Endometrium (tissue), 2 donors: Measurements from ENCODE around the gene NFIC.
"Not testable (repeated sequence)": the region's sequence is repeated elsewhere in the genome, so short reads cannot be mapped to it uniquely, and the experiment has no call there.

ENCODE experiments used
- FAIRE-seq: peaks from 2 replicates; lab custom pipeline; 2012; peaks lifted over from hg19 to GRCh38; lab: Jason Lieb, UNC
- donor health status: control.
- donor health status: control.

The NFIC gene

GRCh38 chr19:3398900-3399278 is 32.5 kb downstream of the NFIC start:
- no peak for FAIRE-seq

- not testable (repeated sequence) for FAIRE-seq
Observed at GRCh38 chr19:3399311-3399710, 32.9 kb downstream of the NFIC start.

GRCh38 chr19:3401004-3401768 is 34.8 kb downstream of the NFIC start:
- FAIRE-seq = no peak

- no peak for FAIRE-seq
Observed at GRCh38 chr19:3402631-3403443, 36.5 kb downstream of the NFIC start.

- FAIRE-seq = no peak
Observed at GRCh38 chr19:3403489-3404323, 37.3 kb downstream of the NFIC start.

GRCh38 chr19:3404324-3405260 is 38.2 kb downstream of the NFIC start:
- FAIRE-seq = no peak

- FAIRE-seq = no peak
Observed at GRCh38 chr19:3405261-3405653, 38.9 kb downstream of the NFIC start.

GRCh38 chr19:3406571-3407111 is 40.3 kb downstream of the NFIC start:
- no peak for FAIRE-seq

GRCh38 chr19:3407556-3408516 is 41.5 kb downstream of the NFIC start:
- no peak for FAIRE-seq

GRCh38 chr19:3408996-3409345 is 42.6 kb downstream of the NFIC start:
- no peak for FAIRE-seq

- no peak for FAIRE-seq
Observed at GRCh38 chr19:3409346-3410064, 43.1 kb downstream of the NFIC start.

- no peak for FAIRE-seq
Observed at GRCh38 chr19:3411636-3412035, 45.3 kb downstream of the NFIC start.

- FAIRE-seq = no peak
Observed at GRCh38 chr19:3412066-3412465, 45.7 kb downstream of the NFIC start.

- FAIRE-seq = no peak
Observed at GRCh38 chr19:3413796-3414327, 47.5 kb downstream of the NFIC start.

- FAIRE-seq = no peak
Observed at GRCh38 chr19:3415695-3416094, 49.3 kb downstream of the NFIC start.

- no peak for FAIRE-seq
Observed at GRCh38 chr19:3420244-3420755, 53.9 kb downstream of the NFIC start.

- no peak for FAIRE-seq
Observed at GRCh38 chr19:3420909-3421619, 54.7 kb downstream of the NFIC start.

GRCh38 chr19:3421656-3422055 is 55.3 kb downstream of the NFIC start:
- not testable (repeated sequence) for FAIRE-seq
